ENCODE measurements around the gene ICAM1.

ICAM1 gene

DNA sequence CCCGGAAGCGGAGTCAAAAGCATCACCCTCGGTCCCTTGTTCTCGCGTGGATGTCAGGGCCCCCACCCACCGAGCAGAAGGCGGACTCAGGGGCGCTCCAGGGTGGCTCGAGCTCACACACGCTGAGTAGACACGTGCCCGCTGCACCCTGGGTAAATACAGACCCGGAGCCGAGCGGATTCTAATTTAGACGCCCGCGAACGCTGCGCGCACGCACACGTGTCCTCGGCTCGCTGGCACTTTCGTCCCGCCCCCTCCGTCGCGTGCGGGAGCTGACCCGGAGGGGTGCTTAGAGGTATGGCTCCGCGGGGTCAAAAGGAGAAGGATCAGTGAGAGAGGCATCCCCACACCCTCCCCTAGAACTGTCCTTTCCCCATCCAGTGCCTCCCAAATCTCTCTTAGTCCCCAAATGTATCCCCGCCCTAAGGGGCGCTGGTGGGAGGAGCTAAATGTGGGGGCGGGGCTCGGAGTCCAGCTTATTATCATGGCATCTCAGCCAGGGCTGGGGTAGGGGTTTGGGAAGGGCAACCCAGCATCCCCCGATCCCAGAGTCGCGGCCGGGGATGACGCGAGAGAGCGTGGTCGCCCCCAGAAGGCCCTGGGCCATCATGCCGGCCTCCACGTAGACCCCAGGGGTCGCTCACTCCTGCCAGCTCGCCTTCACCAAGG is 18.4 kb downstream of the ICAM1 start:
- DNase-seq (ENCODE audit: low spot score) = peak; percentile 68
- TF ChIP-seq, protein P1, sequence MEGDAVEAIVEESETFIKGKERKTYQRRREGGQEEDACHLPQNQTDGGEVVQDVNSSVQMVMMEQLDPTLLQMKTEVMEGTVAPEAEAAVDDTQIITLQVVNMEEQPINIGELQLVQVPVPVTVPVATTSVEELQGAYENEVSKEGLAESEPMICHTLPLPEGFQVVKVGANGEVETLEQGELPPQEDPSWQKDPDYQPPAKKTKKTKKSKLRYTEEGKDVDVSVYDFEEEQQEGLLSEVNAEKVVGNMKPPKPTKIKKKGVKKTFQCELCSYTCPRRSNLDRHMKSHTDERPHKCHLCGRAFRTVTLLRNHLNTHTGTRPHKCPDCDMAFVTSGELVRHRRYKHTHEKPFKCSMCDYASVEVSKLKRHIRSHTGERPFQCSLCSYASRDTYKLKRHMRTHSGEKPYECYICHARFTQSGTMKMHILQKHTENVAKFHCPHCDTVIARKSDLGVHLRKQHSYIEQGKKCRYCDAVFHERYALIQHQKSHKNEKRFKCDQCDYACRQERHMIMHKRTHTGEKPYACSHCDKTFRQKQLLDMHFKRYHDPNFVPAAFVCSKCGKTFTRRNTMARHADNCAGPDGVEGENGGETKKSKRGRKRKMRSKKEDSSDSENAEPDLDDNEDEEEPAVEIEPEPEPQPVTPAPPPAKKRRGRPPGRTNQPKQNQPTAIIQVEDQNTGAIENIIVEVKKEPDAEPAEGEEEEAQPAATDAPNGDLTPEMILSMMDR (IDR thresholded peaks at IDR 0.05; ENCODE audit: extremely low read depth, missing control alignments) = no peak

DNA sequence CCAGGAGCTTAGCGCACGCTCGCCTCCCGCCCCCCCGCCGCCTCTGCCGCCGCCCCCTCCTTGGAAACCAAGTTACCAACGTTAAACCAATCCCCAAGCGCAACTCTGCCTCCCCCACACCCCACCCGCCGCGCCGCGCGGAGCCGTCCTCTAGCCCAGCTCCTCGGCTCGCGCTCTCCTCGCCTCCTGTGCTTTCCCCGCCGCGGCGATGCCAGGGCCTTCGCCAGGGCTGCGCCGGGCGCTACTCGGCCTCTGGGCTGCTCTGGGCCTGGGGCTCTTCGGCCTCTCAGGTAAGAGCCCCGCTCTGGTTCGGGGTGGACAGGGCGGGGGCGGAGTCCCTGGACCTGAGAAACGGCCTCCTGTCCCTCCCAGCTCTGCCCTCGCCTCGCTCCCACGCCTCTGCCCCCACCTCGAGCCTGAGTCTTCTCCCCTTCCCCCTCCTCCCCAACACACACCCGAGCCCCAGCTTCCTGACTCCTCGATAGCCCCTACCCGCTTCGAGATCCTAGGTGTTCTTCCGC is 19.0 kb downstream of the ICAM1 start, which contains the start of gene ICAM5:
Gene ICAM5 (plus strand): TSS at position 117 of the 521 bp plus-strand sequence. CDS start 92 bp downstream, at position 209.
- TF ChIP-seq, protein P1 (IDR thresholded peaks at IDR 0.05; ENCODE audit: extremely low read depth, missing control alignments) = no peak
- DNase-seq (ENCODE audit: low spot score) = no peak

DNA sequence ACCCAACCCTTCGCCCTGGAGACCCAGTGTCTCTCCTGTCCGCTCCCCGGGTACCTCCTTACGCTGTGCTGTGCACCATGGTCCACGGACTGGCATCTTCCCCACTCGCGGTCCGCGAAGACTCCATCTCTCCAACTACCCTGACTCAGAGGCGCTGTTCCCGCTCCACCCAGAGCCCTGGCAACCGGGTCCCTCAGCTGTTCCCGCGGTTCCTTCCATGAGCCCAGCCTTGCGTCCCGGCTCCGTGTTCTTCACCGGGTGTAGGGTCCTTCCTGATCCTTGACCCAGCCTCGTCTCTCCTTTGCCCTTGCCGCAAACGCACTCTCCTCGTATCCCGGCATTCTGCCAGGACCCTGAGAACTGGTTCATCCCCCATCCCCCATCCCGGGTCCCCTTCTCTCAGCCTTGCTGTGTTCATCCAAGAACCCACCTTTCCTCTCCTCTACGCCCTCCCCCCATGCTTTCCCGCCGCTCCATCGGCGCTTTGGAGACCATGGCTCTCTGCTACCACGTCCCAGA is 19.5 kb downstream of the ICAM1 start:
- no peak for DNase-seq (ENCODE audit: low spot score)
- TF ChIP-seq, protein P1 (IDR thresholded peaks at IDR 0.05; ENCODE audit: extremely low read depth, missing control alignments) = no peak

DNA sequence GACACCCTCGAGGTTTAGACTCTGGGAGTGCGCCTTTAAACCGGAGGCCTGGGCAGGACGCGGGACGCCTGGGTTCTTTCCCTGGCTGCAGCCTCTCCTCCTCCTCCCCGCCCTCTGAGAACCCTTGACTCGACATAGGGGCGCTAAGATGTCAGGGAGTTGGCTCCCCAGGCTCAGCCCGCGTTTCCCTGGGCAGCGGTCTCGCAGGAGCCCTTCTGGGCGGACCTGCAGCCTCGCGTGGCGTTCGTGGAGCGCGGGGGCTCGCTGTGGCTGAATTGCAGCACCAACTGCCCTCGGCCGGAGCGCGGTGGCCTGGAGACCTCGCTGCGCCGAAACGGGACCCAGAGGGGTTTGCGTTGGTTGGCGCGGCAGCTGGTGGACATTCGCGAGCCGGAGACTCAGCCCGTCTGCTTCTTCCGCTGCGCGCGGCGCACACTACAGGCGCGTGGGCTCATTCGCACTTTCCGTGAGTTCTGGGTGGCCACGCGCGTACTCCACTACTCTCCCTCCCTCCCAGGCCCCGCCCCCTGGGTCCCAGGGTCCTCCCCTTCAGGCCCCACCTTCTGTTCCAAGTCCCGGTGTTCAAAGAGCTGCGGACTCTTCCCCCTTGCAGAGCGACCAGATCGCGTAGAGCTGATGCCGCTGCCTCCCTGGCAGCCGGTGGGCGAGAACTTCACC is 20.1 kb downstream of the ICAM1 start:
- TF ChIP-seq, protein P1 (IDR thresholded peaks at IDR 0.05; ENCODE audit: extremely low read depth, missing control alignments) = no peak
- peak; percentile 73 for DNase-seq (ENCODE audit: low spot score)

DNA sequence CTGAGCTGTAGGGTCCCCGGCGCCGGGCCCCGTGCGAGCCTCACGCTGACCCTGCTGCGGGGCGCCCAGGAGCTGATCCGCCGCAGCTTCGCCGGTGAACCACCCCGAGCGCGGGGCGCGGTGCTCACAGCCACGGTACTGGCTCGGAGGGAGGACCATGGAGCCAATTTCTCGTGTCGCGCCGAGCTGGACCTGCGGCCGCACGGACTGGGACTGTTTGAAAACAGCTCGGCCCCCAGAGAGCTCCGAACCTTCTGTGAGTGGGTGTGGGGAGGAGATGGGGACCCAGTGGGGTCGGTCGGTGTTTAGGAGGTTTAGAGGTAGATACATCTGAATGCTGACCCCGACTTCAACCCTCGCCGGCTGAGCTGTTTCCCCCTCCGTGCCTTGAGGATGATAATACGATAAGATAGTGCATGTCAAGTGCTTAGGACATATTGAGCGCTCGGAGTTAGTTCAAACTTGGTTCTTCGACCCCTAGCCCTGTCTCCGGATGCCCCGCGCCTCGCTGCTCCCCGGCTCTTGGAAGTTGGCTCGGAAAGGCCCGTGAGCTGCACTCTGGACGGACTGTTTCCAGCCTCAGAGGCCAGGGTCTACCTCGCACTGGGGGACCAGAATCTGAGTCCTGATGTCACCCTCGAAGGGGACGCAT is 20.8 kb downstream of the ICAM1 start:
- TF ChIP-seq, protein P1 (IDR thresholded peaks at IDR 0.05; ENCODE audit: extremely low read depth, missing control alignments) = no peak
- DNase-seq (ENCODE audit: low spot score) = no peak

DNA sequence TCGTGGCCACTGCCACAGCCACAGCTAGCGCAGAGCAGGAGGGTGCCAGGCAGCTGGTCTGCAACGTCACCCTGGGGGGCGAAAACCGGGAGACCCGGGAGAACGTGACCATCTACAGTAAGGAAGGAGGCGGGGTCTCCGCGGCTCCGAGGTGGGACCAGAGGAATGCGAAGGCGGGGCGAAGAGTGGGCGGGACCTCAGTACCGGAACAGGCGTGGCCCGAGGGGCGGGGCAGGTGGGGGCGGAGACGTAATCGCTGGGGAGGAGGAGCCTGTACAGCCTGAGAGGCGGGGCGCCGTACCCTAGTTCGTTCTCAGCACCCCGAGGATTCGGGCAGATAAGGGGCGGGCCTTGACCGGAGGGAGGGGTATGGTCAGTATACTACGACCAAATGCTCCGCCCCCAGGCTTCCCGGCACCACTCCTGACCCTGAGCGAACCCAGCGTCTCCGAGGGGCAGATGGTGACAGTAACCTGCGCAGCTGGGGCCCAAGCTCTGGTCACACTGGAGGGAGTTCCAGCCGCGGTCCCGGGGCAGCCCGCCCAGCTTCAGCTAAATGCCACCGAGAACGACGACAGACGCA is 21.4 kb downstream of the ICAM1 start:
- TF ChIP-seq, protein P1 (IDR thresholded peaks at IDR 0.05; ENCODE audit: extremely low read depth, missing control alignments) = no peak
- peak; percentile 93 for DNase-seq (ENCODE audit: low spot score)

Measured in GM20000 (cell line).